ENCODE data around the gene ENPP6.
"Not testable (repeated sequence)": the region's sequence is repeated elsewhere in the genome, so short reads cannot be mapped to it uniquely, and the experiment has no call there.

Gene ENPP6

DNA sequence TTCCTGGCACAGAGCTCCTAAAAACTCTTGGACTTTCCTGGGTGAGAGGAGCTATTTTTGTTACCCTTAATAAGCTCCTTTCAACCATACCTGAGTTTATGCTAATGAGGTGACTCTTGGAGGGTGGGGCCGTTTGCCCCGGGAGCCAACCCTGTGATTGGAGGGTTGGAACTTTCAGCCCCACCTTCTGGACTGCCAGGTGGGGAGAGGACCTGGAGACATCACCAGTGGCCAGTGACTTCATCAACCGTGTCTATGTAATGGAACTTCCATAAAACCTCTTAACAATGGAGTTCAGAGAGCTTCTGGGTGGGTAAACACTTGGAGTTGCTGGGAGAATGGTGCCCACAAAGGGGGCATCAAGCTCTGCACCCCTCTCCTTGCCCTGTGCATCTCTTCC lies 17.9 kb upstream of the ENPP6 start:
- no peak for DNase-seq (ENCODE audit: low read depth)

DNA sequence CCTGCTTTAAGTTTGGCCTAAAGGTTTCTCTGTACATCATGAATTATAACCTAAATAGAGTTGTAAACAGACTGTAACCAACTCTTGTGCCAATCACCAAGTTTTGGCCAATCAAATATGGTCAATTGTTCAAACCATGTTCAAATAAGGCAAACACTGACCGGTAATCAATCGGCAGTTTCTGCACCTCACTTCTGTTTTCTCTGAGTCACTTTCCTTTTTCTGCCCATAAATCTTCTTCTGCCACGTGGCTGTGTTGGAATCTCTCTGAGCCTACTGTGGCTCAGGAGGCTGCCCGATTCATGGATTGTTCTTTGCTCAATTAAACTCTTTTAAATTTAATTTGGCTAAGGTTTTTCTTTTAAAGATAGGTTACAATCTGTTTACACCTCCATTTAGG lies 16.5 kb upstream of the ENPP6 start:
- no peak for DNase-seq (ENCODE audit: low read depth)

DNA sequence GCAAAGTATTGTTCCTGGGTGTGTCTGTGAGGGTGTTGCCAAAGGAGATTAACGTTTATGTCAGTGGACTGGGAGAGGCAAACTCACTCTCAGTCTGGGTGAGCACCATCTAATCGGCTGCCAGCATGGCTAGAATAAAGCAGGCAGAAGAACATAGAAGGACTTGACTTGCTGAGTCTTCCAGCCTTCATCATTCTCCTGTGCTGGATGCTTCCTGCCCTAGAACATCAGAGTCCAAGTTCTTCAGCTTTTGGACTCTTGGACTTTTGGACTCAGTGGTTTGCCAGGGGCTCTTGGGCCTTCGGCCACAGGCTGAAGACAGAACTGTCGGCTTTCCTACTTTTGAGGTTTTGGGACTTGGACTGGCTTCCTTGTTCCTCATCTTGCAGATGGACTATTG lies 15.3 kb upstream of the ENPP6 start:
- no peak for DNase-seq (ENCODE audit: low read depth)

DNA sequence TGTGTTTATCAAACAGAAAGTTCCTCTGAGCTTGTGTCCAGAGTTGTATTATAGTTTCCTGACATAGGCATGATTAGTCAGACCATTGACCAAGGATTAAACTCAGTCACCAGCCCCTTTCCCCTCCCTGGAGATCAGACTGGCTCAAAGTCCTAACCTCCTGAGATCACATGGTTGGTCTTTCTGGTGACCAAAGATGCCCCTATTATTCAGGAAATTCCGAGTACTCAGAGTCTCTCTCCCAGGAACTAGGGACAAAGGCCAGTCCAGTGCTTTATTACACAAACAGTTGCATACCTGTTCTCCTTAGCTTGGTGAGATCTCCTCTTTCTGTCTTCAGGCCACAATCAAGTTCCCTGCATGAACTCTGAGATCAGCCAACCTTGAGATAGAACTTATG lies 14.5 kb upstream of the ENPP6 start:
- DNase-seq (ENCODE audit: low read depth) = no peak

DNA sequence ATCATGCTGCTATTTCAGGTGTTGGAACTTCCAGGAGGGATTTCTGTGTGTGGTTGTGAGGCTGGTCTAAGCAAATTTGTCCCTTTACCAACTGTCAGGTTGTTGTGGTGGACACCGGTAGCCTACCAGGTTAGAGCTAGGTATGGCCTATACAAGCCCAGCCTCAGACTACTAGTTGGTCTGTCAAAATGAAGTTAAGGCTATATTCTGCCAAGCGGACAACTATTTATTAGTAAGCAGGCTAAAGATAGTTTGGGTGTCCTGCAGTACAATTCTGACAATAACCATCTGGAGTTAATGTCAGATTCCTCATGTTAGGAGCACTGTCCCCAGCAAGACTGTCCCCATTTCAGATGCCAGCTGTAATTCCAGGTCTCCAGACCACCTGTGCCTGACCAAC lies 13.9 kb upstream of the ENPP6 start:
- no peak for DNase-seq (ENCODE audit: low read depth)

DNA sequence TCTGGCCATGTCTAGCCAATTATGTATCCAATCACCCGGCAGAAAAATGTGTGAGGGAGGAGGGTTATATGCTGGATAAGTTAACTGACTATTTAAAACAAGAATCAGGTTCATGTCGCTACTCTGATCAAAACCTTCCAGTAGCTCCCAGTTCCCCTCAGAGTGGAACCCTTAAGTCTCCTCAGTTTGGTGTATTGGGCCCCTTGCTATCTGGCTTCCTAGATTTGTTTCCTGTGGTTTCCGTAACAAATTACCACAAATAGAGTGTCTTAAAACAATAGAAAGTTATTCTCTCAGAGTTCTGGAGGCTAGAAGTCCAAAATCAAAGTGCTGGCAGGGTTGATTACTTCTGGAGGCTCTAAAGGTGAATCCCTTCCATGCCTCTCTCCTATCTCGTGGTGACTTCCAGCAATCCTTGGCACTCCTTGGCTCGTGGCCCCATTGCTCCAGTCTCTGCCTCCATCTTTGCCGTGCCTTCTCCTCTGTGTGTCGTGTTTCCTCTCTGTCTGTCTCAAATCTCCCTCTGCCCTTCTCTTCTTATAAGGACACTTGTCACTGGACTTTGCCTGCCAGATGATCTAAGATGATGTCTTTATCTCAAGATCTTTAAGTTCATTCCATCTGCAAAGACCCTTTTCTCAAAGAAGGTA lies 10.5 kb upstream of the ENPP6 start:
- DNase-seq (ENCODE audit: low read depth) = no peak

DNA sequence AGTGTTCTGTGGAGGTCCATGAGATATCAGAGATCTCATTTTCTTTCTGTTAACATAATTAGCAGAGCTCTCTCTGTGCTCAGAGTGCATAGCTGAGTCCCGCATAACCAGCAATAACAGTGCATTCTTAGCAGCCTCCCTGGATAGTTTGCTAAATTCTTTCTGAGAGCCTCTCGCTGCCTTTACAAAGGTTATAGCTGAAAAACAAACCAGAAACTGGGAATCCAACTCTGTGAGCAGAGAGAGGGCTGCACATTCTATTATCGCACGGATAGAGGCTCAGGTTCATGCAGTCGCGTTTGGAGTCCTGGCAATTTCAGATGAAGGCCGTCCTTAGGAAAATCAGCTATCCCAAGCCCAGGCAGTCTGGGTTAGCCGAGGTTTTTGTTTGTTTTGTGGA lies 1.2 kb downstream of the ENPP6 start:
- DNase-seq (ENCODE audit: low read depth) = no peak

DNA sequence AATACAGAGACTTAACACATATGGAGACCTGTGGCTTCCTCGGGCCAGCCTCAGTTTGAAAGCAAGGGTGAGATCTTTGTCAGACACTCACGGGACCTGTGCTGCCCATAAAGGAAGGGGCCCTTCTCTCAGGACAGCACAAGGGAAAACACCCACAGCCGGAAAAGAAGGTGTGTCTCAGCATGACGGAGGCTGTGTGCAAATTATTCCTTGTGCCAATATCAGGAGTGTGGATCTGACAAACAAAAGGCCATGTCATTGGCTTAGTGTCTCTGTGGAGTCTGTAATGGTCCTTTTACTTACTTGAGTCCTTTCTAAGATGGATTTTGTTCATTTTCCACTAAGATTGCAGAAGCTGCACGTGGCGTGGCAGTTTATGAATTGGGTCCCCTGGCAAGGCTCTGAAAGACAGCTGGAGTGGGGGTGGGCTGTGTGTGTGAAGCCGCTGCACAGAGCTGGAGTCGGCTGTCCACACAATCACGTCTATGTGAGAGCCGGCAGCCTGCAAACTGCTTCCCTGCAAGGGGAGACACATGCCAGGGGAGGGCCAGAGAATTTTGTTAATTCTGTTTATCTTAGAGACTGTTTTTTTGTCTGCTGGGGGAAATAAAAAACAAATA lies 1.9 kb downstream of the ENPP6 start:
- DNase-seq (ENCODE audit: low read depth) = no peak

DNA sequence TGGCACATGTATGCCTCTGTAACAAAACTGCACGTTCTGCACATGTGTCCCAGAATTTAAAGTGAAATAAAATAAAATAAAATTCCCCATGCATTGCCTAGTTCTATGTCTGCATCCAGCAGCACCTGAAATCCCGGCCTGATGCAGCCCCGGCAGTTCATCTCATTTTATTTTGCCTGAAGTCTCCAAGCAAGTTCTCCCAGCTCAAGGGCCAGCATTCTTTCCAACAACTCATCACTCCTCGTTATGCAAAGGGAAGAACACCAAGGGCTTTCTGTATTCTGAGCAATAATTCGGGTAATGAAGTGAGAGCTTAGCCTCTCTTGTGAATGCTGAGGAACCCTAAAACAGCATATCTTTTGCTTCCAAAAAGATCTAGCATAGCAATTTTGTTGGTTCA lies 2.7 kb downstream of the ENPP6 start:
- no peak for DNase-seq (ENCODE audit: low read depth)

DNA sequence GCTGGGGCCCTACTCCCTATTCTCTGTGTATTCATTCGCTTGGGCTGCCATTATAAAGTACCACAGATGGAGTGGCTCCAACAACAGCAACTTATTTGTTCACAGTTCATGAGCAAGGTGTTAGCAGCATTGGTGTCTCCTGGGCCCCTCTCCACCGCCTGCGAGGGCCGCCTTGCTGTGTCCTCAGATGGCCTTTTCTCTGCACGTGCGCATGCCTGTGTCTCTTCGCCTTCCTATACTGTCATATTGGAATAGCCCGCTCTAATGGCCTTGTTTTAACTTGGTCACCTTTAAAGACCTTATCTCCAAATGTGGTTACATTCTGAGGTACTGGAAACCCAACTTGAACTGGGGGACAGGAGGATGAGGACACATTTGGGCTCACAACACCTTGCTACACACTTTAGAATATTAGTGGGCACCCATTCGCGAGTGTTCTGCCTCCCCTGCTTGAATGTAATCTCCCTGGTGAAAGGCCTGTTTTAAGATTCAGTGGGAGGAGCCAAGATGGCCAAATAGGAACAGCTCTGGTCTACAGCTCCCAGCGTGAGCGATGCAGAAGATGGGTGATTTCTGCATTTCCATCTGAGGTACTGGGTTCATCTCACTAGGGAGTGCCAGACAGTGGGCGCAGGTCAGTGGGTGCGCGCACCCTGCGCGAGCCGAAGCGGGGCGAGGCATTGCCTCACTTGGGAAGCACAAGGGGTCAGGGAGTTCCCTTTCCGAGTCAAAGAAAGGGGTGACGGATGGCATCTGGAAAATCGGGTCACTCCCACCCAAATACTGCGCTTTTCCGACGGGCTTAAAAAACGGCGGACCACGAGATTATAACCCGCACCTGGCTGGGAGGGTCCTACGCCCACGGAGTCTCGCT lies 9.7 kb downstream of the ENPP6 start:
- DNase-seq (ENCODE audit: low read depth) = not testable (repeated sequence)

DNA sequence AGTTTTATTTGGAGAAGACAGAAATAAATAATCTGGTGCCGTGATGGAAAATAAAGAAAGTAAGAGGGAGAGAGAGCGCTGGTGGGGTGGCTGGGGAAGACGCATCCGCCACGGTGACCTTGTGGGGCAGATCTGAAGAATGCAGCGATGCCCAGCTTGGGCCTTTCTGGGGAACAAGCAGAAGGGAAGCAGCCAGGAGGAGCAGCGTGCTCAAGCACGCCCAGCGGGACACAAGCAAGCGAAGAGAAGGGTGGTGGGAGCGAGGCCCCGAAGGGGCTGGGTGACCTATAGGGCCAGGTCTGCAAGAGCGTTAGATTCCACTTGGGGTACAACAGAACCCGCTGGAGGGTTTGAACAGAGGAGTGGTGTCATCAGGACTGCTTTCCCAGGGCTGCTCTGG lies 12.4 kb downstream of the ENPP6 start:
- DNase-seq (ENCODE audit: low read depth) = no peak

DNA sequence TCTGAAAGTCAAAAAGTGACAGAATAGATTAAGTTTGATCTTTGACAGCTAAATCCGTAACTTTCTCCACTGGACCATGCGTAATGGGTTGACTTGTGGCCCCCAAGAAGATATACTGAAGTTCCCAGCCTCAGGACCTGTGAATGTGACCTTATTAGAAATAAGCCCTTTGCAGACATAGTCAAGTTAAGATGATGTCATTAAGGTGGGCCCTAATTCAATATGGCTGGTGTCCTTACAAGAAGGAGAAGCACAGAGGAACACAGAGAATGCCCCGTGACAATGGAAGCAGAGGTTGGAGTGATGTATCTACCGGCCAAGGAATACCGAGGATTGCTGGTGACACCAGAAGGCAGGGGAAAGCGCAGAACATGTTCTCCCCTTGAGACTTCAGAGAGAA lies 14.4 kb downstream of the ENPP6 start:
- no peak for DNase-seq (ENCODE audit: low read depth)

DNA sequence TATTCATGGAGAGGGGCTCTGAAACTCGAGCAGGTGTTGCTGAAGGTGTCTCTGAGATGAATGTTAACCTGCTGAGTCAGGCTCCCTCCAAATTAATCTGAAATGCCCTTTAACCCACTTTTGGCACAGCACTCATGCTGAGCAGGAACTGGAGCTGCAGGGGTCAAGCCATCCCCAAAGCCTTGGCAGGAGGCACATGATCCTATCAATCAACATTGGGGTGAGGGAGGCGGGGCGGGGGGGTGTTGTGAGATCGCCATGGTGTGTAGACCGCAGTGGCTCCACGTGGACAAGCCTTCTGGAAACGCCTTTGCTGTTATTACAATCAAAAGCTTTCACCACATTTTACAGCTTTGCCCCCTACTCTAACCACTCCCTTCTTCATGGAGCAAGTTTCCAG lies 16.5 kb downstream of the ENPP6 start:
- DNase-seq (ENCODE audit: low read depth) = no peak

DNA sequence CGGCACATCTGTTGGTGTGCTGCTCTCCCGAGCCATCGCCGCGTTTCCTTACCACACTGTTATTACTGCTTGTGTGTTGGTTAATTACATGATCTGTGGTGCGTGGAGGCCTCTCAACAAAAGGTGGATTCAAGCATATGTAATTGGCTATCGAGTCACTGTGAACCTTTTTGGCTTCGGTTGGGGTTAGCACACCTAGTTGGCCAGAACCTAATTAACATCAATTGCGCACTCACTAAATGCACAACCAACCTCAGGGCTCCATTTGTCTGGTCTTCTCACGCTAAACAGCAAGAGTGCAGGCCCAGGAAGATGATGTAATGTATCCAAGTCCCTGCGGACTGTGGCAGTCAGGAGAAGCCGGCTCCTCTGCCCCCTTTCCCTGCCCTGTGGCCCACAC lies 17.4 kb downstream of the ENPP6 start:
- DNase-seq (ENCODE audit: low read depth) = no peak

DNA sequence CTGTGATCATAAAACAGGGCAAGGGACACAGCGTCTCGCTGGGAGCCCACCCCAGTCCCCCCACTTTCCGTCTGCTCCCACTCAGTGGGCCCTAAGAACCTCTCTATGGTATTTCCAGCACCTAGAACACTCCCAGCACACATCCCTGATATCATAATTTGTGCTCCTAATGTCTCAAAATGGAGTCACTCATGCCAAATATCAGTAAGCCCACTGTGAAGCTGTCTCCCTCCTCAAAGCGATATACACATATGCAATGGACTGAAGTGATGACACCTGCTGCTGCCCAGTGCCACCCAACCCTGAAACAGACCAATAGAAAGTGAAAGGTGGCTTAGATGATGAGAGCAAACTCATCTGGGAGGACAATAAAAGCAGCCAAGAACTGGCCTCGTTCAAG lies 17.9 kb downstream of the ENPP6 start:
- DNase-seq (ENCODE audit: low read depth) = no peak

DNA sequence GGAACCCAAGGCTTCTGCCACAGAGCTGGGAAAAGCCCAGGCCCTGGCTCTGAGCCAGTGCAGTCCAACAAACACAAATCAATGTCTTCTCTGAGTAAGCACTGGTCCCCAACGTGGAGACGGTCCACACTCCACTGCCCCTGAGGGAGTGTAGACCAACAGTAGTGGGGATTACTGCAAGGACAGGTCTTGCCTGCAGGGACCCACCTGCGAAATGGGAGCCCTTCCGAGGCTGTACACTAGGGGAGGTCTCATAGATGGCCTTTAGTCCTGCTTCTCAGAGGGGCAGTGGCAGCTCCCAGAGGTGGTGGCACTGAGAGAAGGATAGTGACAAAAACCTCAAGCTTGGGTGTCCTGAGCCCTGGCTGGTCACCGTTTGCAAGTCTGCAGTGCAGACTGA lies 19.5 kb downstream of the ENPP6 start:
- no peak for DNase-seq (ENCODE audit: low read depth)

DNA sequence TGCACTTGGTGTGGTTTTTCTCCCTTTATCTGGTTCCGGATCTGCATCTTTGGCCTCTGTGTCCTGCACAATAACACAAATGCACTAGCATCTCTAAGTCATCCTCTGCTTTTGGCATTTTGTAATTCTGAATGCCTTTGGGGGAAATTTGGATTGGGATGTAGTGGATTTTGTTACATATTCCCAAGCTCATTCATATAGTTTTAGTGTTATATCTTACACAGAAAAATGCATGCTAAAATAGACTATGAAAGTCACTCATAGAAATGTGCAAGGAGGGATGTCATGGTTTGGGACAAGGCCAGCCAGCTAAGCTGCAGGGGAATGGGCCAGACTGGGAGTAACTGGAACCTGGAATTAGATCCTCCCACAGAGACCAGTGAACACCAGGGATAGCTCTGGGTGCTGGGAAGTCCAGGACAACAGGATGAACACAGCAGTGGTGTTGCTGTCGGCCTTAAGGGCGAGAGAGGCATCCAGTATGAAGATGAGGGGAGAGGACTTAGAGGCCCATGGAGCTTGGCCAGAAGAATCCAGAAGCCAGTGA lies 20.1 kb downstream of the ENPP6 start:
- DNase-seq (ENCODE audit: low read depth) = no peak

DNA sequence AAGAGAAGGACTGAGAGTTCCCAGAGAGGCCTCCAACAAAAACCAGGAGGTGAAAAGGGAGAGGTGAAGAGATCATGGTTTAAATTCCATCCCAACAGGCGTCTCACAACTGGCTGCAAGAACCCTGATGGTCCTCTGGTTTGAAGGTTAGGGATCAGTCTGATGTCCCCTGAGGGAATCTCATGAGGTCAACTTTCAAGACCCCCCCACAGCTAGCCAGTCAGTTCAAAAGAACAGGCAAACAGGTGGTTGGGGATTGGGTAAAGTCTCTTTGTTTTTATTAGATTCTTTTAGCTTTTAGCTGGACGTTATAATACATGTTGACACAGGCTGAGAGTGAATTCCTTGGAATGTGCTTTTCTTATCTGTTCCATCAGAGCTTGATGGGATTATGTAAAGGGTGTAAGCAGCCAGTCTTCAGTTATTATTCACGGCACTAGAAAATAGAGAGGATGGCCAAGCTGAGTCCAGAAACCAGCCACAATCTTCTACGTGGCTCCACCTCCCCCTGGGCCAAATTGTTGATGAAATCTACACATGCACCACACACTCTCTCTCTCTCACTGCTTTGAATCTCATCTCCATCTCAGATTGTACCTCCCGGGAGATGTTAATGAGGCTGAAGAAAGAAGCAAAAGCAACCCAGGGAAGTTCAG lies 20.8 kb downstream of the ENPP6 start:
- peak; percentile 17 for DNase-seq (ENCODE audit: low read depth)

DNA sequence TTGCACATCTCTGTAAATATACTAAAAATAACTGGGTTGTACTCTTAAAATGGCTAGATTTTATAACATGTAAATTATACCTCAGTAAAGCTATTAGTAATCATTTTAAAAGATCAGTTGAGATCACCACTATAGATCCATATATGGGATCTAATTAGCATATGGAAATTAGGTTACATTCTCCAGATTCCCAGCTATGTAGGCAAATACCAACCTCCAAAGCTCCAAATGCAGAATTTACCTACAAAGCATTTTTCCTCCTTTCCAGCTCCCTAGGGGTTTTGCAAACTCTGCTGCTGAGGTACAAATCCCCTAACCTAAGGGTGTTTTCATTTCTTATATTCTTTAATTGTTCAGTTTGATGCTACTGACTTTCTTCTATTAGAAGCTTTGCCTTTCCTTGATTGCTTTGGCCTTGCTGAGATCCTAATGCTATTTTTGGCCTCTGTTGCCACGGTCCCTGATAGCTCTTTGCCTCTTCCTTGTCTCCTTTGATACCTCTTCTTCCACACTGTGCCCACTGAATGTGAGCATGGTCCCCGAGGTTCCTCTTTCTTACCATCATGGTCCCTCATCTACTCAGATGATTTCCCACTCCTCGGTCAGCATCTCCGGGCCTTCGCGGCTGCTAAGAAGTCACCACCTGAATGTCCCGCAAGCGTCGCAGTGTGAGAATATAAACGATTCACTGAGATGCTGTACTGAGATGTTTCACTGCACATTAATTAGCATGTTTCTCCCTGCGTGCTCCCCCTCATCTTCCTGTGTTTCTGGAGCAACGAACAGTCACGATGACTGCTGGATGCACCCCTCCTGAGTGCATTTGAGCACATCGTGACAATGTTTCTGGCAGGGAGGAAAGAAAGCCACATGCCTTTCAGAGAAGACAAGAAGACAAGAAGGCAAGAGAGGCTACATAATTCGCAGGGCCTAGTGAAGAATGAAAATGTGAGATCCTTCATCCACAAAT lies 23.8 kb downstream of the ENPP6 start:
- DNase-seq (ENCODE audit: low read depth) = no peak

DNA sequence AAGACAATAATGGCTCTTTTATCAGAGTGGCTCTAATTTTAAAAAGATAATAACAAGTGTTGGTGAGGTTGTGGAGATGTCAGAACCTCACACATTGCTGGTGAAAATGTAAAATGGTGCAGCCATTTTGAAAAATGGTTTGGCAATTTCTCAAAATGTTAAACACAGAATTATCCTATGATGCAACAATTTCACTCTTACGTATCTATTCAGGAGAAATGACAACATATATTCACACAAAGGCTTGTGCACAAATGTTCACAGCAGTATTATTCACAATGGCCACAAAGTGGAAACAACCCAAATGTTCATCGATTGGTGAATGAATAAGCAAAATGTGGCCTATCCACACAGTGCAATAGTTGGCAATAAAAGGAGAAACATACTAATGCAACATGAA lies 24.7 kb downstream of the ENPP6 start:
- no peak for DNase-seq (ENCODE audit: low read depth)

DNA sequence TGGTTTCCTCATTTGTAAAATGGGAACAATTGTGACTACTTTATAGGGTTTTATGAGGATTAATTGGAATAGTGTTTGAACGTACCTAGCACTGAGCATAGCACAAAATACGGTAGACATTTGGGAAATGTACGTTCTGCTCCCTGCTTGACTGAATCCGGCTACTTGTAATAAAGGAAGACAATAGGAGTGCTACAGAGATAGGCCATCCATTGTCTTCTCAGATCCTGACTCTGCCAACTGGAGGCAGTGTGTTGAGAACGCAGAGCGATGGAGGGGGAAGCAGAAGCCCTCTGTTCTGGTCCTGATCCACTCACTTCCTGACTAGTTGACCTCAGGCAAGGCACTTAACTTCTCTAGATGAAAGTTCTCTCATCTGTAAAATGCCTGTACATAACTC lies 26.4 kb downstream of the ENPP6 start:
- no peak for DNase-seq (ENCODE audit: low read depth)

Measured in amniotic epithelial cell (primary cell).